Rectal smooth muscle tissue (tissue), 1 donor: Measurements from ENCODE around the gene ZNHIT6.

Source experiments
- H3K27ac ChIP-seq: one replicate; pipeline ENCODE4 v1.7.0; 2013; ENCODE audit warnings: low read depth, low read length, inconsistent platforms
- H3K27me3 ChIP-seq: one replicate; pipeline ENCODE4 v1.7.0; 2013; ENCODE audit warnings: low read length; ENCODE audit not compliant: control insufficient read depth, insufficient read depth
- H3K36me3 ChIP-seq: one replicate; pipeline ENCODE4 v1.7.0; 2013; ENCODE audit warnings: low read length; ENCODE audit not compliant: control insufficient read depth, insufficient read depth
- H3K4me1 ChIP-seq: one replicate; pipeline ENCODE4 v1.7.0; 2013; ENCODE audit warnings: low read length; ENCODE audit not compliant: control insufficient read depth, insufficient read depth
- H3K4me3 ChIP-seq: one replicate; pipeline ENCODE4 v1.7.0; 2013; ENCODE audit warnings: low read length
- H3K9ac ChIP-seq: one replicate; pipeline ENCODE4 v1.7.0; 2013; ENCODE audit warnings: low read length

ZNHIT6 gene

DNA sequence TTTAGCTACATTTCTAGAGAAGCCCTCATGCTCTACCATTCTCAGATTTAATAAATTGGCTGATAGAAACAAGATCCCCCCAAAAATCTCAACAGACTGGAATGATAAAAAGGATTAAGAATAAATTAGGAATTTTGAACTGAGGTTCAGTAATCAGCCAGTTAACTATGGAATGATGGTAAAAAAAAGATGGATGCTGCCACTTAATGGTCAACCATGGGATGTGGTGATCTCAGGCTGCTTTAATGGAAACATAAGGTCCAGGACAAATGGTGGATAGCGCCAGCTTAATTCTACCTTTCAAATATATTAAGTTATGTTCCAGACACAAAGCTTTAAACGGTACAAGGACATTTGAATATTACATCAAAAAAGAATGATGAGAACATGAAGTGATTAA lies 77.7 kb downstream of the ZNHIT6 start:
- Histone ChIP-seq H3K27me3 (no peaks in the 10 kb centered on the region), H3K36me3 (no peaks in the 10 kb centered on the region), H3K4me3 (no peak overlapping the region), H3K4me1 (no peaks in the 10 kb centered on the region), H3K9ac (no peak overlapping the region), H3K27ac (no peak overlapping the region)

DNA sequence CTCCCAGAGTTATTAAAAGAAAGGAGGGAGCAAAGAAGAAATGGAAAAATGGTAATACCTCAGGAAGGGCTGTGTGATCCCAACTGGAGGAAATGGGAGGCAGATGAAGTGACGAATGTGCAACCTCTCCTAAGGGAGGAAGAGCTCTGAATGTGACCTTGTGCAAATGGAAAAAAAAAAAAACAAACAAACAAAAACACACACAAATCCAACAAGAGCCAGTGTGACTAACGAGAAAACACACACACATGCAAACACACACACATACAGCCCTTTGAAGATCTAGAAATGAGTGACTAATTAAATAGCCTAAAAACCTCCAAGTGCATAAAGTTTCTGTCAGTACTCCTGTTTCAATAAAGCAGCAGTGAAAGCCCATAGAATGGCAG lies 78.7 kb downstream of the ZNHIT6 start:
- Histone ChIP-seq H3K9ac (no peak overlapping the region), H3K36me3 (no peaks in the 10 kb centered on the region), H3K4me1 (no peaks in the 10 kb centered on the region), H3K4me3 (no peak overlapping the region), H3K27me3 (no peaks in the 10 kb centered on the region), H3K27ac (peak overlapping the region; percentile 72)

DNA sequence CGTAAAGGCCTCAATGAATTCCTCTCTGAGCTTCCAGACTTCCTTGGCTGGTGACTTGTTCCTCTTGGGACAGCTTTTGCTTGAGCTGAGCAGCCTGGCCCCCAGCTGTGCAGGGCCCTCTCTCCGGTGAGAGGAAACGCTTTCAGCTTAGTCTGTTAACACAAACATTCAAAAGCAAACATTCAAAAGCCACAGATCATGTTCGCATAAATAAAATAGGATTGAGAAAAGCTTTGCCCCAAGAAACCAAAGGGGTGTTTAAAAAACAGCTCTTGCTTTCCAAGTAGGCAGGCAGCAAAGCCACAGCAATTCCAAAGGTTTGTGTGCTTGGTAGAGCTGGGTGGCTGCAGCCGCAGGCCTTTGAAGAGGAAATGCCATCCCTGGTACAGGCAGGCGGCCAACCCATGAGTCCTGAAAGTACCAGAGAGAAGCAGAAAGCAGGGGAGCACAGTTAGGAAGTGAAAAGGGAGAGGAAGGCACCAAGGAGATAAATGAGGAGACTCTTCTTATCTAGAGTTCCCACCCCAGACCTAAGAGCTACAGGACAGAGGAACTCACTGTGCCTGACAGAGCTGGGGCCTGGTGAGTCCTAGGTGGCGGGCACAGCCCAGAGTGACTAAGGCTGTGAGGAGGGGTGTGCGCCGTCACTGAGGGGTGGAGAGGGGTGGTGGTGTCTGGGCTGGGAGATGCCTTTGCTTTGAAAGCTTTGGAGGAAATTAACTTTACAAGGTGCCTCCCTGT lies 79.3 kb downstream of the ZNHIT6 start:
- Histone ChIP-seq H3K36me3 (no peaks in the 10 kb centered on the region), H3K4me3 (no peak overlapping the region), H3K27me3 (no peaks in the 10 kb centered on the region), H3K9ac (no peak overlapping the region), H3K27ac (peak overlapping the region; percentile 72), H3K4me1 (no peaks in the 10 kb centered on the region)

GRCh38 chr1:85626818-85627217 lies 81.4 kb downstream of the ZNHIT6 start:
- no peak overlapping the region for H3K27ac ChIP-seq
- H3K4me3 ChIP-seq = no peak overlapping the region
- H3K36me3 ChIP-seq = no peaks in the 10 kb centered on the region

GRCh38 chr1:85624361-85624760 lies 83.9 kb downstream of the ZNHIT6 start:
- no peak overlapping the region for H3K9ac ChIP-seq
- H3K36me3 ChIP-seq = no peaks in the 10 kb centered on the region
- no peaks in the 10 kb centered on the region for H3K4me1 ChIP-seq

More at GRCh38 chr1:85626818-85627217, 81.4 kb downstream of the ZNHIT6 start:
- H3K27me3 ChIP-seq = no peaks in the 10 kb centered on the region
- no peaks in the 10 kb centered on the region for H3K4me1 ChIP-seq
- no peak overlapping the region for H3K9ac ChIP-seq

GRCh38 chr1:85623061-85623471 lies 85.2 kb downstream of the ZNHIT6 start:
- no peaks in the 10 kb centered on the region for H3K36me3 ChIP-seq
- H3K27me3 ChIP-seq = no peaks in the 10 kb centered on the region
- H3K4me3 ChIP-seq = no peak overlapping the region
- no peaks in the 10 kb centered on the region for H3K4me1 ChIP-seq
- no peak overlapping the region for H3K27ac ChIP-seq
- no peak overlapping the region for H3K9ac ChIP-seq

More at GRCh38 chr1:85624361-85624760, 83.9 kb downstream of the ZNHIT6 start:
- H3K27me3 ChIP-seq = no peaks in the 10 kb centered on the region
- no peak overlapping the region for H3K4me3 ChIP-seq
- H3K27ac ChIP-seq = no peak overlapping the region

DNA sequence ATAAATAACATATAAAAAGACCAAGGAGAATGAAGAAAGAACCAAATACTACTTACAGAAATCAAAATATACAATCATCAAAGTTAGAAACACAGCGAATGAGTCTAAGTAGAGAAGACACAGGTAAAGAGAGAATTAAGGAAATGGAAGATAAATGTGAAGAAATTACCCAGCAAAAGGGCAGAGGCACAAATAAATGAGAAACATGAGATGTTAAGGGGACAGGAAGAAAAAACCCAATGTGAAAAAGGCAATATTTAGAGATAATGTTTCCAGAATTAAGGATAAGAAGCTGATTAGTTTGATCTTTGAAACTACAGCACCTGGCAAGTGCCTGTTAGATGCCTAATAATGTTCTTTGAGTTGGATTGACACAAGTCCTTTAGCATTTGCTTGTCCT lies 86.8 kb downstream of the ZNHIT6 start:
- H3K4me3 ChIP-seq = no peak overlapping the region
- no peak overlapping the region for H3K9ac ChIP-seq
- no peak overlapping the region for H3K27ac ChIP-seq
- H3K4me1 ChIP-seq = no peaks in the 10 kb centered on the region
- no peaks in the 10 kb centered on the region for H3K27me3 ChIP-seq
- no peaks in the 10 kb centered on the region for H3K36me3 ChIP-seq

DNA sequence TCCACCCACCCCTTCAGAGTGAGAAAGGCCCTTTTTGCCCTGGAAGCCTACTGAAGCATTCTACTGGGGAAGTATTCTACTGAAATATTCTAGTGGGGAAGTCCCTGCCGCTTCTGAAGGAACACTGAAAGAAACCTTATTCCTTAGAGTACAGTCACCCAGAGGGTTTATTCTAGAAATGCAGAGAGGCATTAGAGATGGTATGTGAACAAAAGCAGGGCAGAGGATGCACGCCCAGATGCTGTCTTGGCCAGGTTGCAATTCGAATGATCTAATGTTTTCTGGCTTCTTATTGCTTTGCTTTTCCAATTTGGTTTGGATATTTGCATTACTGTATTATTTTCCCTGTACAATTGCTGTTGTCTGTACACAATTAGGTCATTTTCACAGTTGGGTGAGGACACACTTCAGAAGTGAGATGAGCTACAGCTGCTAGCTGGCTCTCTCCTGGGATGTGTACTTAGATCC lies 90.6 kb downstream of the ZNHIT6 start:
- Histone ChIP-seq H3K4me1 (no peaks in the 10 kb centered on the region), H3K9ac (no peak overlapping the region), H3K27me3 (no peaks in the 10 kb centered on the region), H3K36me3 (no peaks in the 10 kb centered on the region), H3K27ac (no peak overlapping the region), H3K4me3 (no peak overlapping the region)

DNA sequence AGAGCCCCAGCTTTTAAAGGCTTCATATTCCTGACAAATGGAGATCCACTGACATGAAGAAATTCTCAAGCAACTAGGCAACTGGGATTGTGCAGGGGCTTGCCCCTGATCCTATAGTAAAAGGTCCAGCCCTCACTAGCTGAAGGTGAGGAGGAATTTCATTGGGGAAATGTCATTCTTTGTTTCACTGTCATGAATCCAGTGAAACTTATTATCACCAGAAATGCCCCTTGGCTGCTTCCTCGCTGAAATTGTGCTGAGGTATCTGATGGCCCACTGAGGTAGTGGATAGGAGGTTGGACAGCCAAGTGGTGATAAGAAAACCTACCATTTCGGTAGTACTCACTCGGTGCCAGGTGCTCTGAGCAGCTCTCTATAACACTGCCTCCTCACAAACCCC lies 91.5 kb downstream of the ZNHIT6 start:
- Histone ChIP-seq H3K9ac (no peak overlapping the region), H3K27ac (no peak overlapping the region), H3K36me3 (no peaks in the 10 kb centered on the region), H3K27me3 (no peaks in the 10 kb centered on the region), H3K4me3 (no peak overlapping the region), H3K4me1 (no peaks in the 10 kb centered on the region)

DNA sequence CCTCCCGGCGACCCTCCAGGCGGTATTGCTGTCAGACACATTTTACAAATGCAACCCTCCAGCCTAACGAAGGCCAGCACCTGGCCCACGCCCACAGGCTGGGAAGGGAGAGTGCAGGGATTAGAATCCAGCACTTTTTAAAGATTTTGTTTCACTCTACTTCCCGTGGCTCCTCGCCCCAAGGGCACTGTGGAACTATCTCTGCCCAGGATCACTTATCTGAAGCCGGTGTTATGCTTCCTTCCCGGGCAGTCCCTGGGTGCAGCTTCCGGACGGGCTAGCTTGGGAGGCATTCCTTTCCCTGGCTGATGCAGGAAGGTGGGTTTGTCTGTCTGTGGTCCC lies 91.9 kb downstream of the ZNHIT6 start:
- Histone ChIP-seq H3K36me3 (no peaks in the 10 kb centered on the region), H3K27me3 (no peaks in the 10 kb centered on the region), H3K4me3 (no peak overlapping the region), H3K9ac (no peak overlapping the region), H3K4me1 (peaks cover under 1% of the 10 kb centered on the region), H3K27ac (no peak overlapping the region)

- H3K4me1 ChIP-seq = peaks cover 2% of the 10 kb centered on the region
- no peak overlapping the region for H3K9ac ChIP-seq
- no peak overlapping the region for H3K4me3 ChIP-seq
- no peaks in the 10 kb centered on the region for H3K36me3 ChIP-seq
- no peaks in the 10 kb centered on the region for H3K27me3 ChIP-seq
- H3K27ac ChIP-seq = no peak overlapping the region
Observed at GRCh38 chr1:85615586-85616363, 92.5 kb downstream of the ZNHIT6 start.

- Histone ChIP-seq H3K27me3 (no peaks in the 10 kb centered on the region), H3K27ac (no peak overlapping the region), H3K36me3 (no peaks in the 10 kb centered on the region), H3K4me1 (peaks cover 2% of the 10 kb centered on the region), H3K9ac (no peak overlapping the region), H3K4me3 (no peak overlapping the region)
Observed at GRCh38 chr1:85612704-85613361, 95.4 kb downstream of the ZNHIT6 start.
